ENCODE data around the gene TCF7L1.

TCF7L1 gene

DNA sequence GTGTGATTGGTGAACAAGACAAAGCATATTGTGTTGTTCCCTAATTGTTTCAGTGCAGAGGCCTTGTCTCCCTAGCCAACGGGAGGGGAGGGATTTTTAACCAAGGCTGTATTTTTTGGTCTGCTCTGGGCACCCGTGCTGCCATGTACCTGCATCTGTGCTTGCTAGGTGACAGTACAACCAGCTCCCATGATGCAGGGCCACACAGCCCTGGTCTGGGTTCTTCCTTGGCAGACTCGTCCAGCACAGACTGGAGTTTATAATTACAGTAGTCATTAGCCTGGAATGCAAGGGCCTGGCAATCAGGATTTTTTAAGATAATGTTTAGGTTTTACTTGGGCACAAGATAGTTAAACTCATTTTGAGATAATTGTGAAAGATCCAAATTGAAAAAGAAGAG, 36.4 kb downstream of the TCF7L1 start:
- Histone ChIP-seq H3K4me3 (no peak overlapping the region), H3K36me3 (no peaks in the 10 kb centered on the region), H3K27me3 (no peaks in the 10 kb centered on the region), H3K27ac (no peak overlapping the region), H3K4me1 (peaks cover 0 to 28% (median 11%) of the 10 kb centered on the region in 4 donors), H3K9me3 (no peaks in the 10 kb centered on the region)
- TF ChIP-seq, protein P1, sequence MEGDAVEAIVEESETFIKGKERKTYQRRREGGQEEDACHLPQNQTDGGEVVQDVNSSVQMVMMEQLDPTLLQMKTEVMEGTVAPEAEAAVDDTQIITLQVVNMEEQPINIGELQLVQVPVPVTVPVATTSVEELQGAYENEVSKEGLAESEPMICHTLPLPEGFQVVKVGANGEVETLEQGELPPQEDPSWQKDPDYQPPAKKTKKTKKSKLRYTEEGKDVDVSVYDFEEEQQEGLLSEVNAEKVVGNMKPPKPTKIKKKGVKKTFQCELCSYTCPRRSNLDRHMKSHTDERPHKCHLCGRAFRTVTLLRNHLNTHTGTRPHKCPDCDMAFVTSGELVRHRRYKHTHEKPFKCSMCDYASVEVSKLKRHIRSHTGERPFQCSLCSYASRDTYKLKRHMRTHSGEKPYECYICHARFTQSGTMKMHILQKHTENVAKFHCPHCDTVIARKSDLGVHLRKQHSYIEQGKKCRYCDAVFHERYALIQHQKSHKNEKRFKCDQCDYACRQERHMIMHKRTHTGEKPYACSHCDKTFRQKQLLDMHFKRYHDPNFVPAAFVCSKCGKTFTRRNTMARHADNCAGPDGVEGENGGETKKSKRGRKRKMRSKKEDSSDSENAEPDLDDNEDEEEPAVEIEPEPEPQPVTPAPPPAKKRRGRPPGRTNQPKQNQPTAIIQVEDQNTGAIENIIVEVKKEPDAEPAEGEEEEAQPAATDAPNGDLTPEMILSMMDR (IDR thresholded peaks at IDR 0.05): no peak
- peak in 1 of 2 donors; percentile 4 for DNase-seq
- intact Hi-C loops (cut with DNase I; ENCODE audit: low total_unique reads): no loop called here

DNA sequence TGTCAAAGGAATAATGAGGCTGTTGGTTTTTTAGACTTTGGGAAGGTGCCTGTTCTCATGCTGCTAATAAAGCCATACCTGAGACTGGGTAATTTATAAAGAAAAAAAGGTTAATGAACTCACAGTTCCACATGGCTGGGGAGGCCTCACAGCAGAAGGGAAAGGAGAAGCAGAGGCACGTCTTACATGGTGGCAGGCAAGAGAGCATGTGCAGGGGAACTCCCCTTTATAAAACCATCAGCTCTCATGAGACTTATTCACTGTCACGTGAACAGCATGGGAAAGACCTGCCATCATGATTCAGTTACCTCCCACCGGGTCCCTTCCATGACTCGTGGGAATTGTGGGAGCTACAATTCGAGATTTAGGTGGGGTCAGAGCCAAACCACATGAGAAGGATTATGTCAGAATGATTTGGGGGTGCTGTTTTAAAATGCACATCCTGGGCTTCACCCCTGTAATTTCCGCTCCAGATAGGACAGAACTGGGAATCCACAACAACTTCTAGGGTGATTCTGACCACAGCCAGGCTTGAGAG, 37.8 kb downstream of the TCF7L1 start:
- H3K27ac ChIP-seq: no peak overlapping the region
- H3K27me3 ChIP-seq: no peaks in the 10 kb centered on the region
- no peak overlapping the region for H3K4me3 ChIP-seq
- H3K9me3 ChIP-seq: no peaks in the 10 kb centered on the region
- no peaks in the 10 kb centered on the region for H3K36me3 ChIP-seq
- intact Hi-C loops (cut with DNase I; ENCODE audit: low total_unique reads): no loop called here
- peak in 1 of 2 donors; percentile 10 for DNase-seq
- TF ChIP-seq, protein P1 (IDR thresholded peaks at IDR 0.05): no peak
- peaks cover 0 to 28% (median 2%) of the 10 kb centered on the region in 4 donors for H3K4me1 ChIP-seq

DNA sequence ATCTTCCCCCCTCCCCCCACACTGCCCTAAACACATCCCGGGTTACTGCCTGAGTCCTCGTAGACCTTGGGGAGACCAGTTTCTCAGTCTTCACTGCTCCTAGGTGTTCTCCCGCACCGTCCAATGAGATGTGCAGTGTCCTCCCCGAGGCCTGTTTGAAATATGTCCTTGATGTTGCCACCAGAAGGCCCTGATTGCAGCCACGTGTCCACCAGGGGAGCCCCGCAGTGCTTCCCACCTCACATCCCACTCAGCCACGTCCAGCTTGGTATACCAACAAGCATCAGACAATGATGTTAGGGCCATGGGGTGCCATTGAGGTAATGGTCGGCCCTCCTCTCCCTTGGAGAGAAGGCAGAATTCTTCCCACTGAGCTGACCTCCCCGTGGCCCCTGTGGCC, 38.7 kb downstream of the TCF7L1 start:
- Histone ChIP-seq H3K27ac (no peak overlapping the region), H3K4me1 (peaks cover 0 to 29% (median 0%) of the 10 kb centered on the region in 4 donors), H3K9me3 (no peaks in the 10 kb centered on the region), H3K36me3 (no peaks in the 10 kb centered on the region), H3K4me3 (no peak overlapping the region), H3K27me3 (no peaks in the 10 kb centered on the region)
- peak in 1 of 2 donors; percentile 55 for DNase-seq
- TF ChIP-seq, protein P1 (IDR thresholded peaks at IDR 0.05): no peak
- intact Hi-C loops (cut with DNase I; ENCODE audit: low total_unique reads): no loop called here

DNA sequence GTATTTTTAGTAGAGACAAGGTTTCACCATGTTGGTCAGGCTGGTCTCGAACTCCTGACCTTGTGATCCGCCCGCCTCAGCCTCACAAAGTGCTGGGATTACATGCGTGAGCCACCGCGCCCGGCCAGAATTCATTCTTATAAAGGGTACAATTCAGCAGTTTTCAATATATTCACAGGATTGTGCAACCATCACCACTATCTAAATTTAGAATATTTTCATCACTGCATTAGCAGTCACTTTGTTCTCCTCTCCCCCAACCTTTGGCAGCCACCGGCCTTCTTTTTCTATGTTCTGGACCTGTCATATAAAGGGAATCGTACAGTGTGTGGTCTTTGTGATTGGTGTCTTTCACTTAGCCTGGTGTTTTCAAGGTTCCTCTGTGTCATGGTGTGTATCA, 40.7 kb downstream of the TCF7L1 start:
- TF ChIP-seq, protein P1 (IDR thresholded peaks at IDR 0.05): no peak
- no peaks in the 10 kb centered on the region for H3K9me3 ChIP-seq
- intact Hi-C loops (cut with DNase I; ENCODE audit: low total_unique reads): no loop called here
- H3K4me3 ChIP-seq: no peak overlapping the region
- H3K36me3 ChIP-seq: no peaks in the 10 kb centered on the region
- no peak overlapping the region for H3K27ac ChIP-seq
- H3K4me1 ChIP-seq: peaks cover 0 to 37% (median 2%) of the 10 kb centered on the region in 4 donors
- DNase-seq: peak; percentile 45 to 51
- H3K27me3 ChIP-seq: no peaks in the 10 kb centered on the region

DNA sequence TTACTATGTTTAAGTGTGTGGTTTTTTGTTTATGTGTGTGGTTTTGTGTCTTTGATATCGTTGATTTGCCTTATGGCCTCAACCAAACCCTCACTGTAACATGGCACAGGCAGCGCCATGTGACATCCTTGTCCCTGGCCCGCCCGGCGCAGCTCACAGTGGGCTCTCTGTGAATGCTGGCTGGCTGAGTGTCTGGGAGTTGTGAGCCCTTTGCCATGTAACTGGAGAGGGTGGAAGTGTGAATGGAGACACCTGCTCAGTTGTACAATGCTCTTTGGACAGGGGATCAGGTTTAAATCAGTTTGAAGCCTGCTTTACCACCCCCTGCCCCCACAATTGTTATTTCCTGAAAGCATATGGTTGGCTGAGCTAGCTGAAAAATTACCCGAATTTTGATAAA, 41.8 kb downstream of the TCF7L1 start:
- H3K36me3 ChIP-seq: no peaks in the 10 kb centered on the region
- TF ChIP-seq, protein P1 (IDR thresholded peaks at IDR 0.05): no peak
- peaks cover 0 to 46% (median 11%) of the 10 kb centered on the region in 4 donors for H3K4me1 ChIP-seq
- peak in 1 of 2 donors; percentile 44 for DNase-seq
- no peaks in the 10 kb centered on the region for H3K9me3 ChIP-seq
- intact Hi-C loops (cut with DNase I; ENCODE audit: low total_unique reads): no loop called here
- no peaks in the 10 kb centered on the region for H3K27me3 ChIP-seq
- no peak overlapping the region for H3K27ac ChIP-seq
- H3K4me3 ChIP-seq: no peak overlapping the region

Measured in tibial artery (tissue), 4 donors.